ENCODE results near the gene RHOT1. TPM values are rescaled to one million over a fixed set of nuclear protein-coding genes. Genes with fewer than 3 reads are reported as not detected.

RHOT1 gene
- total RNA-seq, 1 donor from 2014 or later = 36.1 TPM

DNA sequence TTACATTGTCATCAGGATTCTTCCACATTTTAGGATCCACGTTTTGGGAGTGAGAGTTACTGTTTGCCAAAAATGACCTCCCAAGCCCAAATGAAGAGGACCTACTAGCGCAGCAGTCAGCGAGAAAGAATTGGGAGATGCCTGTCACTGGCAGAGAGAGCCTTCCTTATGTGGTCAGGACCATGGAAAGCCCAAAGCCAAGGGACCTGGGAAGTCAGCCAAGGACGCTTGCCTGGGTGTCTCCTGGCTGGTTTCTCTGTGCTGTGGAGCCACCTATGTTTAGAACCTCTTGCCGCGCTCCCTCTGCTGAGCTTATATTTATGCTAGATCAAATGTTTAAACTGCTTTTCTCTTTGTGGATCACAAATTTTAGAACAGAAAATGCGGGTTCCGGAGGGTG, 98.4 kb downstream of the RHOT1 start:
- TF ChIP-seq, protein P1, sequence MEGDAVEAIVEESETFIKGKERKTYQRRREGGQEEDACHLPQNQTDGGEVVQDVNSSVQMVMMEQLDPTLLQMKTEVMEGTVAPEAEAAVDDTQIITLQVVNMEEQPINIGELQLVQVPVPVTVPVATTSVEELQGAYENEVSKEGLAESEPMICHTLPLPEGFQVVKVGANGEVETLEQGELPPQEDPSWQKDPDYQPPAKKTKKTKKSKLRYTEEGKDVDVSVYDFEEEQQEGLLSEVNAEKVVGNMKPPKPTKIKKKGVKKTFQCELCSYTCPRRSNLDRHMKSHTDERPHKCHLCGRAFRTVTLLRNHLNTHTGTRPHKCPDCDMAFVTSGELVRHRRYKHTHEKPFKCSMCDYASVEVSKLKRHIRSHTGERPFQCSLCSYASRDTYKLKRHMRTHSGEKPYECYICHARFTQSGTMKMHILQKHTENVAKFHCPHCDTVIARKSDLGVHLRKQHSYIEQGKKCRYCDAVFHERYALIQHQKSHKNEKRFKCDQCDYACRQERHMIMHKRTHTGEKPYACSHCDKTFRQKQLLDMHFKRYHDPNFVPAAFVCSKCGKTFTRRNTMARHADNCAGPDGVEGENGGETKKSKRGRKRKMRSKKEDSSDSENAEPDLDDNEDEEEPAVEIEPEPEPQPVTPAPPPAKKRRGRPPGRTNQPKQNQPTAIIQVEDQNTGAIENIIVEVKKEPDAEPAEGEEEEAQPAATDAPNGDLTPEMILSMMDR (IDR thresholded peaks at IDR 0.05; ENCODE audit: partially characterized antibody, unreplicated experiment) = no peak
- no peaks in the 10 kb centered on the region for H3K27me3 Mint-ChIP-seq (ENCODE audit: unreplicated experiment)

DNA sequence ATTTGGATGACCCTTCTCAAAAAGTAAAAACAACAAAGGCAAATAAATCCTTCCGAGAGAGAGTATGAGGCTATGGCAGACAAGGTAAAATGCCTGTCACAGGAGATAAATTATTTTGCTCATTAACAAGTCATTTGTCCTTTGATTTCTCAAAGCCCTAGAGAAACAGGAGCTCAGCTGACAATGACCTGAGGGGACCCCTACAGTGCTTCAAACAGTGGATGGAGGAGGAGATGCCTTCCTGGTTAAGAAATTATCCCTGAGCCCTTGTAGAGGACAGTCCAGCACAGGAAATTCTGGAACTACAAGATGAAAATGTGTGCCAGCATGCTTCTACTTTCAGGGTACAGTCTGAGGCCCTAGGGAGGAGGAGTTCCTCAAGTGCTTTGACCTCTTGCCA, 99.3 kb downstream of the RHOT1 start:
- no peaks in the 10 kb centered on the region for H3K9me3 Mint-ChIP-seq (ENCODE audit: unreplicated experiment)
- TF ChIP-seq, protein P1 (IDR thresholded peaks at IDR 0.05; ENCODE audit: partially characterized antibody, unreplicated experiment) = no peak
- H3K4me1 Mint-ChIP-seq (ENCODE audit: low read depth, unreplicated experiment) = no peaks in the 10 kb centered on the region
- H3K27me3 Mint-ChIP-seq (ENCODE audit: unreplicated experiment) = no peaks in the 10 kb centered on the region
- H3K36me3 Mint-ChIP-seq (ENCODE audit: unreplicated experiment) = no peaks in the 10 kb centered on the region
- H3K27ac Mint-ChIP-seq (ENCODE audit: unreplicated experiment) = no peak overlapping the region
- DNase-seq = no peak
- H3K4me3 Mint-ChIP-seq (ENCODE audit: unreplicated experiment) = no peak overlapping the region

More for the DNA sequence above, 98.4 kb downstream of the RHOT1 start:
- Mint-ChIP-seq H3K36me3 (ENCODE audit: unreplicated experiment) (no peaks in the 10 kb centered on the region), H3K9me3 (ENCODE audit: unreplicated experiment) (no peaks in the 10 kb centered on the region), H3K4me1 (ENCODE audit: low read depth, unreplicated experiment) (no peaks in the 10 kb centered on the region), H3K4me3 (ENCODE audit: unreplicated experiment) (no peak overlapping the region), H3K27ac (ENCODE audit: unreplicated experiment) (no peak overlapping the region)
- no peak for DNase-seq

DNA sequence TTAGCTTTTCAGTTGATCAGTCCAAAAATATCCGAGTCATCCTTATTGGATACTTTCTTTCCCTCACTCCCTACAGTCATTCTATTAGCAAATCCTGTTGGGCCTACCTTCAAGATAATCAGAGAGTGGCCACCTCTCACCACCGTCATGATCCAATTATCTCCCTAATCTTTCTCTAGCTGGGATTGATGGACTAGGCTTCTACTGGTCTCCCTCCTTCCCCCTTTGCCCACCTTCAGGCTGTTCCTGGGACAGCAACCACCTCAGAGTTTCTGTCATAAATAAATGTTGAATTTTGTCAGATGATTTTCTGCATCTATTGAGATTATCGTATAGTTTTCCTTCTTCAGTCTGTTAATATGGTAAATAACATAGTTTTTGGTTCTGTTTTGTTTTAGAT, 107.2 kb downstream of the RHOT1 start:
- peaks cover 2% of the 10 kb centered on the region for H3K9me3 Mint-ChIP-seq (ENCODE audit: unreplicated experiment)
- no peaks in the 10 kb centered on the region for H3K4me1 Mint-ChIP-seq (ENCODE audit: low read depth, unreplicated experiment)
- no peak overlapping the region for H3K27ac Mint-ChIP-seq (ENCODE audit: unreplicated experiment)
- peaks cover 2% of the 10 kb centered on the region for H3K27me3 Mint-ChIP-seq (ENCODE audit: unreplicated experiment)
- no peaks in the 10 kb centered on the region for H3K36me3 Mint-ChIP-seq (ENCODE audit: unreplicated experiment)
- TF ChIP-seq, protein P1 (IDR thresholded peaks at IDR 0.05; ENCODE audit: partially characterized antibody, unreplicated experiment) = no peak
- H3K4me3 Mint-ChIP-seq (ENCODE audit: unreplicated experiment) = no peak overlapping the region
- DNase-seq = no peak

DNA sequence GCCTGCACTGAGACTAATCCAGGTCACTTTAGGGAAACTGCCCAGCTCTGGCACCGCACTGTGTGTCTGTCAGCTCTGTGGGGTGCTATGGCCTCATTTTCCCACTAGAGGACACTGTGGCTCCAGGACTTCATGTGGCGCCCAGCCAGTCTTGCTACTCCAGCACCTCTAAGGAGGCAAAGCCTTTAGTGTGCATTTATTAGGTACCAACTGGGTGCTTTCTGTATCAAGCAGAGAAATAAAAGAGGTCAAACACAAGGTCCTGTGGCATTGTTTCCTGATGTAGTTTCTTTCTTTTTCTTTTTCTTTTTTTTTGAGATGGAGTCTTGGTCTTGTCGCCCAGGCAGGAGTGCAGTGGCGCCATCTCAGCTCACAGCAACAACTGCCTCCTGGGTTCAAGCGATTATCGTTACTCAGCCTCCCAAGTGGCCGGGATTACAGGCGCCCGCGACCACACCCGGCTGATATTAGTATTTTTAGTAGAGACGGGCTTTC, 110.9 kb downstream of the RHOT1 start:
- no peak overlapping the region for H3K27ac Mint-ChIP-seq (ENCODE audit: unreplicated experiment)
- no peaks in the 10 kb centered on the region for H3K36me3 Mint-ChIP-seq (ENCODE audit: unreplicated experiment)
- no peak overlapping the region for H3K4me3 Mint-ChIP-seq (ENCODE audit: unreplicated experiment)
- peaks cover 7% of the 10 kb centered on the region for H3K27me3 Mint-ChIP-seq (ENCODE audit: unreplicated experiment)
- H3K4me1 Mint-ChIP-seq (ENCODE audit: low read depth, unreplicated experiment) = peaks cover 22% of the 10 kb centered on the region
- DNase-seq = peak; percentile 86
- TF ChIP-seq, protein P1 (IDR thresholded peaks at IDR 0.05; ENCODE audit: partially characterized antibody, unreplicated experiment) = peak; percentile 83
- peaks cover 9% of the 10 kb centered on the region for H3K9me3 Mint-ChIP-seq (ENCODE audit: unreplicated experiment)

DNA sequence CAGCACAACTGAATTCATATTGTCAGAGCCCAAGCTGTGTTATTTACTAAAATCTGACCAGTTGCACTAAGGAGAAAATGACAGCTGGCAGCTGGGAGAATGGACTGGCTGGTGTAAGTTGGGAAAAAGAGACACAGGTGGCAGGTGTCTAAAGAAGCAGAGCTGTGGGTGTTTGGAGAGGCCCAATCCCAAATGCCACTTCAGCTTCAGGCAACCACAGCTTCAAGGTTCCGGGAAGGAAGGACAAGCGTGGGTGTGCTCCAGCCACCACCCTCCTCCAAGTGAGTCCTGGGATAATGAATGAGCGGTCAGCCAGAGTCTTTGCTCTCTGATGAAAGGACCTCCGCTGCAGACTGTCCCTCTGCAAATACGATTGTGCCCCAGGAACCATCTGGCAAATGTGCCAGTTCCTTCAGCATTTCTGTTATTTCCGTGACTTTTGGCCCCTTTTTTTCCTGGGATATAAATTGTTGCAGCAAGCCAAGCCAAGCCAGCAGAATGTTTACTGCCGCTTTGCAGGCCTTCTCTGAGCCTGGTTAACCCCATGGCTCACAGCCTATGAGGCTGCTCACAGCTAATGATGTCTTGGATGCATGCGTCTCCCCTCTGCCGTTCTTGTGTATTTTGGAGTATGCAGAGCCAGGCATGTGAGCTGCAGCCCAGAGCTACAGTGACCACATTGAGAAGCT, 113.9 kb downstream of the RHOT1 start:
- H3K4me1 Mint-ChIP-seq (ENCODE audit: low read depth, unreplicated experiment) = peaks cover 44% of the 10 kb centered on the region
- peaks cover 12% of the 10 kb centered on the region for H3K27me3 Mint-ChIP-seq (ENCODE audit: unreplicated experiment)
- no peaks in the 10 kb centered on the region for H3K36me3 Mint-ChIP-seq (ENCODE audit: unreplicated experiment)
- no peak for DNase-seq
- no peak overlapping the region for H3K4me3 Mint-ChIP-seq (ENCODE audit: unreplicated experiment)
- TF ChIP-seq, protein P1 (IDR thresholded peaks at IDR 0.05; ENCODE audit: partially characterized antibody, unreplicated experiment) = no peak
- peaks cover 21% of the 10 kb centered on the region for H3K9me3 Mint-ChIP-seq (ENCODE audit: unreplicated experiment)
- peak overlapping the region; percentile 100 for H3K27ac Mint-ChIP-seq (ENCODE audit: unreplicated experiment)

Data from glutamatergic neuron (in vitro differentiated cells).